Measurements from ENCODE around the gene ATP2A3.

GRCh38 chr17:3954976-3955672 is 9.1 kb downstream of the ATP2A3 start:
- TF ChIP-seq POLR2AphosphoS5 (IDR thresholded peaks at IDR 0.05; ENCODE audit: borderline replicate concordance, low read depth, low read length) (no peak), EZH2 (IDR thresholded peaks at IDR 0.05) (no peak)
